HG03045 (cell line): ENCODE data around the gene CACNG4.

Experiments used
- ATAC-seq: cut with Tn5 transposase; IDR thresholded peaks from one replicate; pipeline ENCODE4 v1.9.1; 2021; ENCODE audit warnings: mild to moderate bottlenecking, moderate library complexity; ENCODE audit not compliant: unreplicated experiment

The CACNG4 gene

GRCh38 chr17:66983414-66984021 lies 19.0 kb downstream of the CACNG4 start:
- no peak for ATAC-seq

- no peak for ATAC-seq
Measured at GRCh38 chr17:66984730-66985129, 20.2 kb downstream of the CACNG4 start.

GRCh38 chr17:66985338-66986237 lies 21.1 kb downstream of the CACNG4 start:
- no peak for ATAC-seq

- no peak for ATAC-seq
Measured at GRCh38 chr17:66986659-66987058, 22.2 kb downstream of the CACNG4 start.

- no peak for ATAC-seq
Measured at GRCh38 chr17:66987059-66987616, 22.6 kb downstream of the CACNG4 start.

- ATAC-seq = no peak
Measured at GRCh38 chr17:66988069-66988798, 23.7 kb downstream of the CACNG4 start.

- ATAC-seq = no peak
Measured at GRCh38 chr17:66989076-66989475, 24.6 kb downstream of the CACNG4 start.

GRCh38 chr17:66989579-66989978 lies 25.1 kb downstream of the CACNG4 start:
- ATAC-seq = no peak

GRCh38 chr17:66990047-66990446 lies 25.5 kb downstream of the CACNG4 start:
- ATAC-seq = no peak

- no peak for ATAC-seq
Measured at GRCh38 chr17:66992911-66993442, 28.5 kb downstream of the CACNG4 start.

GRCh38 chr17:66994361-66994760 lies 29.9 kb downstream of the CACNG4 start:
- no peak for ATAC-seq

- no peak for ATAC-seq
Measured at GRCh38 chr17:66994930-66995535, 30.5 kb downstream of the CACNG4 start.

- ATAC-seq = no peak
Measured at GRCh38 chr17:66995944-66996343, 31.4 kb downstream of the CACNG4 start.

- ATAC-seq = no peak
Measured at GRCh38 chr17:66996926-66997325, 32.4 kb downstream of the CACNG4 start.

GRCh38 chr17:67003231-67003630 lies 38.7 kb downstream of the CACNG4 start:
- ATAC-seq = no peak

GRCh38 chr17:67004181-67004580 lies 39.7 kb downstream of the CACNG4 start:
- ATAC-seq = no peak

- no peak for ATAC-seq
Measured at GRCh38 chr17:67007266-67007665, 42.8 kb downstream of the CACNG4 start.

GRCh38 chr17:67008101-67008500 lies 43.6 kb downstream of the CACNG4 start:
- ATAC-seq = no peak

- ATAC-seq = no peak
Measured at GRCh38 chr17:67011527-67012175, 47.1 kb downstream of the CACNG4 start.

- ATAC-seq = no peak
Measured at GRCh38 chr17:67013891-67014290, 49.4 kb downstream of the CACNG4 start.
